Neutrophil (primary cell): ENCODE measurements around the gene REXO1.

Source experiments
- H3K27ac ChIP-seq: fragments of 200-600 bp; sonication (generic); 2 replicates; pipeline ENCODE4 v1.5.1; 2016; ENCODE audit warnings: mild to moderate bottlenecking, moderate library complexity
- H3K27me3 ChIP-seq: fragments of 200-600 bp; sonication (generic); 2 replicates; pipeline ENCODE4 v1.6.0; 2016; ENCODE audit warnings: mild to moderate bottlenecking
- H3K36me3 ChIP-seq: fragments of 200-600 bp; sonication (generic); 2 replicates; pipeline ENCODE4 v1.5.1; 2017
- H3K4me1 ChIP-seq, 2 experiments: fragments of 200-600 bp in 1 of 2; sonication (generic) in 1 of 2; 1 replicate in 1 of 2; 2 replicates in 1 of 2; pipeline versions ENCODE4 v1.5.1 to v1.6.1; 2013 to 2016; ENCODE audit warnings: low read depth in 1 of 2, low read length in 1 of 2, mild to moderate bottlenecking in 1 of 2, moderate library complexity in 1 of 2; ENCODE audit not compliant: control insufficient read depth in 1 of 2, insufficient read depth in 1 of 2
- H3K4me3 ChIP-seq, 2 experiments: fragments of 200-600 bp in 1 of 2; sonication (generic) in 1 of 2; 1 replicate in 1 of 2; 2 replicates in 1 of 2; pipeline ENCODE4 v1.5.1; 2013 to 2016; ENCODE audit warnings: low read depth in 1 of 2, low read length in 1 of 2, mild to moderate bottlenecking in 1 of 2, moderate library complexity in 1 of 2
- H3K9me3 ChIP-seq: fragments of 200-600 bp; sonication (generic); 2 replicates; pipeline ENCODE4 v1.5.1; 2016
- TF ChIP-seq, protein P1 (sequence below): fragments of 200-600 bp; sonication (generic); IDR thresholded peaks from 2 replicates; pipeline ENCODE4 v1.5.1; 2016; ENCODE audit warnings: antibody characterized with exemption

REXO1 gene

GRCh38 chr19:1774989-1775772 lies 73.1 kb downstream of the REXO1 start:
- Histone ChIP-seq H3K9me3 (peaks cover 6% of the 10 kb centered on the region), H3K27me3 (peaks cover 98% of the 10 kb centered on the region), H3K4me3 (no peak overlapping the region), H3K4me1 (no peaks in the 10 kb centered on the region), H3K27ac (no peak overlapping the region), H3K36me3 (no peaks in the 10 kb centered on the region)
- TF ChIP-seq, protein P1, sequence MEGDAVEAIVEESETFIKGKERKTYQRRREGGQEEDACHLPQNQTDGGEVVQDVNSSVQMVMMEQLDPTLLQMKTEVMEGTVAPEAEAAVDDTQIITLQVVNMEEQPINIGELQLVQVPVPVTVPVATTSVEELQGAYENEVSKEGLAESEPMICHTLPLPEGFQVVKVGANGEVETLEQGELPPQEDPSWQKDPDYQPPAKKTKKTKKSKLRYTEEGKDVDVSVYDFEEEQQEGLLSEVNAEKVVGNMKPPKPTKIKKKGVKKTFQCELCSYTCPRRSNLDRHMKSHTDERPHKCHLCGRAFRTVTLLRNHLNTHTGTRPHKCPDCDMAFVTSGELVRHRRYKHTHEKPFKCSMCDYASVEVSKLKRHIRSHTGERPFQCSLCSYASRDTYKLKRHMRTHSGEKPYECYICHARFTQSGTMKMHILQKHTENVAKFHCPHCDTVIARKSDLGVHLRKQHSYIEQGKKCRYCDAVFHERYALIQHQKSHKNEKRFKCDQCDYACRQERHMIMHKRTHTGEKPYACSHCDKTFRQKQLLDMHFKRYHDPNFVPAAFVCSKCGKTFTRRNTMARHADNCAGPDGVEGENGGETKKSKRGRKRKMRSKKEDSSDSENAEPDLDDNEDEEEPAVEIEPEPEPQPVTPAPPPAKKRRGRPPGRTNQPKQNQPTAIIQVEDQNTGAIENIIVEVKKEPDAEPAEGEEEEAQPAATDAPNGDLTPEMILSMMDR: peak; percentile 41

DNA sequence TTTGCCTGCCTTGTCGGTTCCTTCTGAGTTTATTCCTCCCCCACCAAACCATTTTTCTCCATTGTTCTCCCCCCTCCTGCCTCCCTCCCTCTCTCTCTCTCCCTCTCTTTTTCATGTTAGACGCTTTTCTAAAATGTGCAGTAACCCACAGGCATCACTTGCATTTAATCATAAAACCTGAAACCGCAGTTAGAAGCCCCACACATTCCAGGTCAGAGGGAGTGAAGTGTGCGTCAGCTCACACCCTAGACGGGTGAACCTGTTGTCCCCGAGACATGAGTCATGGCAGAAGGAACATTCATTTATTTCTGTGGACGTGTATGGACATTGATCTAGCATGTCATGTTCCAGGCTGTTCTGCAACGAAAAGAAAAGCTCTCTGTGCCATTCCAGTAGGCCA lies 75.1 kb downstream of the REXO1 start:
- Histone ChIP-seq H3K9me3 (peaks cover 6% of the 10 kb centered on the region), H3K36me3 (no peaks in the 10 kb centered on the region), H3K4me3 (no peak overlapping the region), H3K4me1 (no peaks in the 10 kb centered on the region), H3K27ac (no peak overlapping the region), H3K27me3 (peaks cover 98% of the 10 kb centered on the region)
- TF ChIP-seq, protein P1: no peak

DNA sequence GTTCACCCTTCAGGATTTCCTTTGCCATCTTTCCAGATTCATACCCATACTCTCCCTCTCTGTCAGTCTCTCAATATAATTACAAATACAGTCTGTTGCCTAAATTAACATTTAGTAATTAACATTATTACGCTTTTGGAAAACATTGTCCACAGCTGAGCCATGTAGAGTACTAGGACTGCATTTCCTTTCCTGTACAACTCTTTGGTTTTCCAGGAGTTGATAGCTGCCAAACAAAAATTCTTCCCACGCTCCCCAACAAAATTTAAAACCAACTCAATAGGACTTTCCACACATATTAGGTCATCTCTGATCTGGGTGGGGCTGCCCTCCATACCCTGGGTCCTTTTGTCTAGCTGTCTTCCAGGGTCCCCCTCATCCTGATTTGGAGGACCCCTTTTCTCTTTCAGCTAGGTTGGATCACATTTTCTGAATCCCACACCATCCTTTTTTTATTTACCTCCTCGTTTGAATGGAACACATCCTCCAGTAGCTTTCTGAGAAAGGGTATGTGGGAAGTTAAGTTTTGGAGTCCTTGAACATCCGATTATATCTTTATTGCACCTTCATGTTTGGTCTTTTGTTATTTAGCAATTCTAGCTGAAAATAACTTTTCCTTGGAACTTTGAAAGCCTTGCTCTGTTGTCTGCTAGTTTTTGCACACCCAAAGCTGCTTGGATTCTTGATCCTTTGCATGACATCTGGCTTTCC lies 77.3 kb downstream of the REXO1 start:
- no peak overlapping the region for H3K27ac ChIP-seq
- H3K4me3 ChIP-seq: no peak overlapping the region
- TF ChIP-seq, protein P1: no peak
- peaks cover 98% of the 10 kb centered on the region for H3K27me3 ChIP-seq
- peaks cover 6% of the 10 kb centered on the region for H3K9me3 ChIP-seq
- H3K4me1 ChIP-seq: no peaks in the 10 kb centered on the region
- H3K36me3 ChIP-seq: no peaks in the 10 kb centered on the region

DNA sequence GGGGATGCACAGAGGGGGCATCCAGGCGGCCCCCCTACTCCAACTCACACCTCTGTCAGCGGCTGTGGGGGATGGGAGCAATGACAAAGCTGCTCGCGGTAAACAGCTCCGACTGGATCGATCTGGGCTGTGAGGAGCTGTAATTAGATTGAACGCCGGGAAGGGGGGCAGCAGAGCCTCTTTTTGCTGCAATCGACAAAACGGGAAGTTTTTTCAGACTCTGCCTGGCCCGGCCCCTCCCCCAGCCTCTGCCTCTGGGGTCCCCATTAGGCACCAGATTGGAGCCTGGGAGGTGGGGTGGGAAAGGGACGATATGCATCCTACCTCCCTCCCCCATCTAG lies 78.7 kb downstream of the REXO1 start:
- H3K27me3 ChIP-seq: peaks cover 98% of the 10 kb centered on the region
- H3K9me3 ChIP-seq: no peaks in the 10 kb centered on the region
- H3K36me3 ChIP-seq: no peaks in the 10 kb centered on the region
- no peak overlapping the region for H3K27ac ChIP-seq
- no peak overlapping the region for H3K4me3 ChIP-seq
- H3K4me1 ChIP-seq: no peaks in the 10 kb centered on the region
- TF ChIP-seq, protein P1: no peak

DNA sequence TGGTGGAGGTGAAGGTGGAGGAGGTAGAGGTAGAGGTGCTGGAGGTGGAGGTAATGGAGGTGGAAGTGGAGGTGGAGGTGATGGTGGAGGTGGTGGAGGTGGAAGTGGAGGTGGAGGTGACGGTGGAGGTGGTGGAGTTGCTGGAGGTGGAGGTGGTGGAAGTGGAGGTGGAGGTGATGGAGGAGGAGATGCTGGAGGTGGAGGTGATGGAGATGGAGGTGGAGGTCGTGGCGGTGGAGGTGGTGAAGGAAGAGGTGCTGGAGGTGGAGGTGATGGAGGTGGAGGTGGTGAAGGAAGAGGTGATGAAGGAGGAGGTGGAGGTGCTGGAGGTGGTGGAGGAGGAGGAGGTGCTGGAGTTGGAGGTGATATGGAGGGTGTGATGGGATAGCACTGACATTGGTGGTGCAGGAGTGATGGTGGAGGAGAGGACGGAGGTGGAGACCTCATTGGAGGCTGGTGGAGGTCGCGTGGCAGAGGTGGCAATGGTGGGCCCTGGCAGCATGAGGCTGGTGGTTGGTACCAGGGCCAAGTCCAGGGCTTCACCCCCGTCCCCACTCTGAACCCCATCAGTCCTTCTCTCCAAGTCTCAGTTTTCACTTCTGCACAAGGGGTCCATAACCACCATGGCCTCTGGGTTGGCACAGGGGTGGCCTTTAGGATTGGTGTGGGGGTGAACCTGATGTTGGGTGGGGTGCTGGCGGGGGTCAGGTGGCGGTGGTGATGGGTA lies 79.2 kb downstream of the REXO1 start:
- Histone ChIP-seq H3K4me1 (no peaks in the 10 kb centered on the region), H3K4me3 (no peak overlapping the region), H3K27ac (no peak overlapping the region), H3K36me3 (no peaks in the 10 kb centered on the region), H3K9me3 (no peaks in the 10 kb centered on the region), H3K27me3 (peaks cover 98% of the 10 kb centered on the region)
- TF ChIP-seq, protein P1: no peak
